HUDEP-2 (cell line): ENCODE results near the gene FCN3.

Source experiments
- DNase-seq, 76 experiments: peaks; one replicate each; lab custom pipeline; 2025; ENCODE audit not compliant: unreplicated experiment in 76 of 76; lab: John Stamatoyannopoulos, UW

Gene FCN3

GRCh38 chr1:27345272-27345671 lies 29.4 kb downstream of the FCN3 start:
- no peak for DNase-seq

DNA sequence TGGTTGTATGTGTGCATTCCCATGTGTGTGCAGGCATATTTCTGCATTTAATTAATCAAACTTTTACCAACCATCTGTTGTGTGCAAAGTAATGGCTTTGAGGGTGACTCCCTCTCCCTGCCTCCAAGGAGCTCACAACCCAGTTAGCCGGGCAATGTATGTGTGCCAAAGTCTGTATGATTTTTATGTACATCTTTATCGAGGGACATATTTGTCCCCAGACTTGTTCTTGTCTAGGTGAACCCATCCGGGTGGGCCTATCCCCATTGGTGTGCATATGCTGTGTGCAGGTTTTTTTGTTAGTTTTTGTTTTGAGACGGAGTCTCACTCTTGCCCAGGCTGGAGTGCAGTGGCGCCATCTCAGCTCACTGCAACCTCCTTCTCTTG lies 31.0 kb downstream of the FCN3 start:
- peak in 1 of 76 experiments; percentile 29 for DNase-seq

DNA sequence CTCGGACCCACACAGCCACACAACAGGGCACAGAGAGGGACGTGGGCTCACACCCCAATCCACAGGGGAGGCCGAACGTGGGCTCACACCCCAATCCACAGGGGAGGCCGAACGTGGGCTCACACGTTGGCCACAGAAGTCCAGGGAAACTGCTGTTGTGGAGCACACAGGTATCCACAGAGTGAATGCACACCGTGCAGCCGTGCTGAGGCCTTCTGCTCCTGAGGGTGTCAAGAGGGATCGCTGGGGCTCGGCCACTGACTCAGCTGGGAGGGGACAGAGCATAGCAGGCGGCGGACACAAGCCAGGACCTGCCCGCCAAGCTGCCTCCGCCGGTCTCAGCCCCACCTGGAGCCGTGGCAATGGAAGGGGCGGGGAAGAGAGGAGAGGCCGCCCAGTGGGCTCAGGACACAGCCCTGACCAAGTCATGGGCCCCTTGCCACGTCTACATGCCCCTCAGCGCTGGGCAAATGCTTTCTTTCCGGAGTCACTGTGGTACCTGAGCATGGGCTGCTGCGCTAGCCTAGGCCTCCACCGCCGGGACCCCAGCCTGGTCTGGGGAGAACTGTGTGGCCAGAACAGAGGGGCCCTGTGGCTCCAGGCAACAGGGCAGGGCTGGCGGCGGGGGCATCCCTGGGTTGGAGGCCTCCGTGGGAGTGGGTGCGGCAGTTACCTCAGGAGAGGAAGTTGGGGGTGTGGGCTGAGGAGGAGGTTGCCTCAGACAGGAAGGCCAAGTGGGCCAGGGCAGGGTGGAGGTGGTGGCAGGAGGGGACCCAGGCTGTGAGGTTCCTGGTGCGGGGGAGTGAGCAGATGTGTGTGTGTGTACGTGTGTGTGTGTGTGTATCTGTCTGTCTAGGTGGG lies 31.6 kb downstream of the FCN3 start:
- DNase-seq: peak in 39 of 76 experiments; percentile 10 to 74 (median 41)

- peak in 1 of 76 experiments; percentile 10 for DNase-seq
Observed at GRCh38 chr1:27342391-27342777, 32.2 kb downstream of the FCN3 start.

DNA sequence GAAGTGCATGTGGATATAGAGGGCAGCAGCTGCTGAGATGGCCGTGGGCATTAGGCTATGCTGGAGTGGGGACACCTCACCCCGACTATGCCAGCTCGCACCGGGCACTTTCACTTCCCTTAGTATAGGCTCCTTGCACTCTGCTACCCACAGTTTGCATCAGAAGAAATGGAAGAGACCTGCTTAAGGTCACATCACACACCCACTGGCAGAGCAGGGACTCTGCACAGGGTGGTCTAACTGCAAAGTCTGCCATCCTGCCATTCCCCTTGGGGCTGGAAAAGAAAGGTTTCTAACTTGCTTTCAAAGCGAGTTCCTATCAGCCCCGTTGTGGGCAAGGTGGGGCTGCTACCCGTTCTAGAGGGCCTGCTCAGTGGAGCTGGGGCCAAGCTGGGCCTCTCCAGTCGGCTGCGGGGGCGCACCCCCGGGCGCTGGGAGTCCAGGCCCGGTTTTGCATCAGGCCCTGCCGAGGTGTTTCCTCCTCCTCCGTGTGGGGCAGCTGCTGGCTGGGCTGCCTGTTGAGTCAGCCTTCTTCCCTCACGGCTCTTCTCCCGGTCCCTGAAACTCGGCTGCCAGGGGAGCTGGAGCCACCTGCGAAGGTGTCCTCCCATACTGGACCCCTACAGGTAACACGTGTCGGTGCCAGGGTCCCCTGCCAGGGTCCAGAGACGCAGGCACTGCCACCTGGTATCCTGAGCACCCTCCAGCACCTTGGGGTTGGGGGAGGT lies 32.9 kb downstream of the FCN3 start, which contains the start of gene SYTL1:
TSS of gene SYTL1 (plus strand) at position 498 of the 728 bp plus-strand sequence. CDS start 3,313 bp downstream, outside the sequence.
- peak in 52 of 76 experiments; percentile 12 to 79 (median 39) for DNase-seq

GRCh38 chr1:27339213-27339612 lies 35.4 kb downstream of the FCN3 start:
- DNase-seq: no peak

GRCh38 chr1:27338751-27339150 lies 35.9 kb downstream of the FCN3 start:
- DNase-seq: no peak

DNA sequence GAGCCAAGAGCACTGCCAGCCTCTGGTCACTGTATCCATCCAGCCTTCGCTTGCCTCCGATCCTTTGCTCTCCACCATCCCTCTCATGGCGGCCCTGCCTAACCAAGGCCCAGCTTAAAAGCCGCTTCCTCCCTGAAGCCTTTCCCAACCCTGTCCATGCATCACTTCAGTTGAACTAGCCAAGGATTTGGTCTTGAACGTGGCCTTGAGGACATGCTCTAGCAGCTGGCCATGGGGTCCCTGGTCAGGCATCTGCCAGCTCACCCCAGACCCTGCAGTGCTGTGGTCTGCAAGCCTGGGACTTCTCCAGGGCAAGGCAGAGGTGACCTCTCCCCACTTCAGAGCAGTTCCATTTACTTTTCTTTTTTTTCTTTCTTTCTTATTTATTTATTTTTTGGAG lies 37.9 kb downstream of the FCN3 start:
- no peak for DNase-seq

GRCh38 chr1:27335506-27336422 lies 38.9 kb downstream of the FCN3 start:
- no peak for DNase-seq

- no peak for DNase-seq
Observed at GRCh38 chr1:27333717-27334279, 40.8 kb downstream of the FCN3 start.

GRCh38 chr1:27332536-27333281 lies 41.9 kb downstream of the FCN3 start:
- peak in 30 of 76 experiments; percentile 4 to 48 (median 22) for DNase-seq

GRCh38 chr1:27331922-27332321 lies 42.7 kb downstream of the FCN3 start:
- DNase-seq: no peak

- DNase-seq: no peak
Observed at GRCh38 chr1:27331426-27331825, 43.2 kb downstream of the FCN3 start.

DNA sequence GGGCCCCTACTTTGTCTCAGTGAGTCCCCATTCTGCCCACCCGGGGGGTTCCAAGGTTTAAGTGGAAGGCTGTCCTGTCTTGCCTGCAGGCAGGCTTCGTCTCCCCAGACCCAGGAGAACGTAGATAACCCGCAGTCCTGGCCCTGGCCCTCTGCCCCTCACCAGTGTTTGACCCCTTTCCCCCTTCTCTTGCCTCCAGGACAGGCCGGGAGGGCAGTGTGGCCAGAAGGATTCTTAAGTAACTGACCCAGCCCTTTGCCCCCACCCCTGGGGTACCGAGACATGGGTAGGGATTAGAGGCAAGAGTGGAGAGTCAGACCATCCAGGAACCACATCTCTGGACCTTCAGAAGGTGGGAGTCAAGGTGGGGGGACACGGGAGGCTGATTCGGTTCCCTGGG lies 43.8 kb downstream of the FCN3 start:
- DNase-seq: no peak

GRCh38 chr1:27327964-27328363 lies 46.7 kb downstream of the FCN3 start:
- DNase-seq: no peak

DNA sequence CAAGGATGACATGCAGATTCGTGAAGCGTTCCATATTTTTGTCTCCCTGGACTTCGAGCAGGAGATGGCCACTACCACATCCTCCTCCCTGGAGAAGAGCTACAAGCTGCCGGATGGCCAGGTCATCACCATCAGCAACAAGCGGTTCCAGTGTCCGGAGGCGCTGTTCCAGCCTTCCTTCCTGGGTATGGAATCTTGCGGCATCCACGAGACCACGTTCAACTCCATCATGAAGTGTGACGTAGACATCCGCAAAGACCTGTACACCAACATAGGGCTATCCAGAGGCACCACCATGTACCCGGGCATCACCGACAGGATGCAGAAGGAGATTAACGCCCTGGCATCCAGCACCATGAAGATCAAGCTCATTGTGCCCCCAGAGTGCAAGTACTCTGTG lies 49.3 kb downstream of the FCN3 start:
- no peak for DNase-seq

GRCh38 chr1:27322569-27323240 lies 51.9 kb downstream of the FCN3 start:
- DNase-seq: peak in 6 of 76 experiments; percentile 4 to 38 (median 18)

- DNase-seq: peak; percentile 14 to 97 (median 92)
Observed at GRCh38 chr1:27321813-27322568, 52.6 kb downstream of the FCN3 start, which contains the start of gene TMEM222. Gene TMEM222 (plus strand): TSS chr1:27322163. CDS start chr1:27322198, 35 bp downstream.
